Measurements from ENCODE around the gene CASTOR1. TPM values are rescaled to one million over a fixed set of nuclear protein-coding genes. Genes with fewer than 3 reads are reported as not detected.

CASTOR1 gene
- total RNA-seq, 1 experiment from 2014 or later = 16.0 TPM

DNA sequence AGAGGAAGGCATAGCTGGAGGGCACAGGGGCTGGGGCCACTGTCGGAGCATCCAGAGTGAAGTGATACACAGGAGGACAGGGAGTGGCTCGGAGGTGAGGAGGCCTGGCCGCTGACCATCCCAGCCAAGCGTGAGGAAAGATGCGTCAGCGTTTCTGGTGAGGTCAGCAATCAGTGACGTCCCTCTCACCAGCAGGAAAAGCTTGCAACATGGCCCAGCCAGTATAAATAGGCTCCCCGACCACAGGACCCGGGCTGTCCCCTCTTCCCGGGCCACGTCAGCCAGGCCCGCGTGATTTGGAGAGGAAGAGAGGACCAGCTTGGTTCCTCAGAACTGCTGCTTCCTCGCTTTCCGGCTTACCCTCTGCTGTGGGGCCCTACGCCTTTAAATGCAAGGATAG lies 18.5 kb downstream of the CASTOR1 start:
- POLR2A ChIA-PET = interaction anchor here (0.6 to 1.1 kb wide), 2 partner anchors 12 to 137 kb away, joined by 3 to 5 read pairs; no protein-coding TSS in a partner anchor
- no peaks in the 10 kb centered on the region; the same call in 1 of the 2 replicates for H3K27me3 Mint-ChIP-seq (ENCODE audit: low read depth)
- H3K9me3 Mint-ChIP-seq = no peaks in the 10 kb centered on the region
- no peak overlapping the region for H3K27ac Mint-ChIP-seq
- CTCF ChIA-PET = interaction anchor here (0.6 to 3.6 kb wide), 5 partner anchors 10 to 960 kb away, joined by 3 to 19 read pairs (median 5); partner anchors contain the start of gene CASTOR1
- DNase-seq (ENCODE audit: low spot score) = no peak
- no peaks in the 10 kb centered on the region for H3K36me3 Mint-ChIP-seq
- no peak for ATAC-seq
- 0 out of 2 replicates have a peak, but pooled peaks cover 1% of the 10 kb centered on the region for H3K4me1 Mint-ChIP-seq
- no peak overlapping the region for H3K4me3 Mint-ChIP-seq
- TF ChIP-seq ZNF232 (CRISPR knock-in tag; IDR thresholded peaks at IDR 0.05) (no peak), ESRRA (CRISPR knock-in tag; IDR thresholded peaks at IDR 0.05; ENCODE audit: borderline replicate concordance) (no peak), ZNF416 (CRISPR knock-in tag; IDR thresholded peaks at IDR 0.05) (no peak), CBFB (CRISPR knock-in tag; IDR thresholded peaks at IDR 0.05; ENCODE audit: low read depth) (no peak), MYBL2 (CRISPR knock-in tag; IDR thresholded peaks at IDR 0.05) (no peak), ZNF396 (CRISPR knock-in tag; IDR thresholded peaks at IDR 0.05; ENCODE audit: borderline replicate concordance) (no peak), PRRX2 (CRISPR knock-in tag; IDR thresholded peaks at IDR 0.05) (no peak), ELF4 (CRISPR knock-in tag; IDR thresholded peaks at IDR 0.05; ENCODE audit: low read depth) (no peak), NFYB (CRISPR knock-in tag; conservative IDR thresholded peaks at IDR 0.05; ENCODE audit: low read depth) (no peak), IRF2 (CRISPR knock-in tag; IDR thresholded peaks at IDR 0.05; ENCODE audit: borderline replicate concordance, low read depth) (no peak), GABPB1 (CRISPR knock-in tag; IDR thresholded peaks at IDR 0.05) (no peak), ZNF423 (CRISPR knock-in tag; IDR thresholded peaks at IDR 0.05) (no peak)
- TF ChIP-seq, protein P1, sequence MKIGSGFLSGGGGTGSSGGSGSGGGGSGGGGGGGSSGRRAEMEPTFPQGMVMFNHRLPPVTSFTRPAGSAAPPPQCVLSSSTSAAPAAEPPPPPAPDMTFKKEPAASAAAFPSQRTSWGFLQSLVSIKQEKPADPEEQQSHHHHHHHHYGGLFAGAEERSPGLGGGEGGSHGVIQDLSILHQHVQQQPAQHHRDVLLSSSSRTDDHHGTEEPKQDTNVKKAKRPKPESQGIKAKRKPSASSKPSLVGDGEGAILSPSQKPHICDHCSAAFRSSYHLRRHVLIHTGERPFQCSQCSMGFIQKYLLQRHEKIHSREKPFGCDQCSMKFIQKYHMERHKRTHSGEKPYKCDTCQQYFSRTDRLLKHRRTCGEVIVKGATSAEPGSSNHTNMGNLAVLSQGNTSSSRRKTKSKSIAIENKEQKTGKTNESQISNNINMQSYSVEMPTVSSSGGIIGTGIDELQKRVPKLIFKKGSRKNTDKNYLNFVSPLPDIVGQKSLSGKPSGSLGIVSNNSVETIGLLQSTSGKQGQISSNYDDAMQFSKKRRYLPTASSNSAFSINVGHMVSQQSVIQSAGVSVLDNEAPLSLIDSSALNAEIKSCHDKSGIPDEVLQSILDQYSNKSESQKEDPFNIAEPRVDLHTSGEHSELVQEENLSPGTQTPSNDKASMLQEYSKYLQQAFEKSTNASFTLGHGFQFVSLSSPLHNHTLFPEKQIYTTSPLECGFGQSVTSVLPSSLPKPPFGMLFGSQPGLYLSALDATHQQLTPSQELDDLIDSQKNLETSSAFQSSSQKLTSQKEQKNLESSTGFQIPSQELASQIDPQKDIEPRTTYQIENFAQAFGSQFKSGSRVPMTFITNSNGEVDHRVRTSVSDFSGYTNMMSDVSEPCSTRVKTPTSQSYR (CRISPR knock-in tag; IDR thresholded peaks at IDR 0.05) = no peak
- TF ChIP-seq, protein P2, sequence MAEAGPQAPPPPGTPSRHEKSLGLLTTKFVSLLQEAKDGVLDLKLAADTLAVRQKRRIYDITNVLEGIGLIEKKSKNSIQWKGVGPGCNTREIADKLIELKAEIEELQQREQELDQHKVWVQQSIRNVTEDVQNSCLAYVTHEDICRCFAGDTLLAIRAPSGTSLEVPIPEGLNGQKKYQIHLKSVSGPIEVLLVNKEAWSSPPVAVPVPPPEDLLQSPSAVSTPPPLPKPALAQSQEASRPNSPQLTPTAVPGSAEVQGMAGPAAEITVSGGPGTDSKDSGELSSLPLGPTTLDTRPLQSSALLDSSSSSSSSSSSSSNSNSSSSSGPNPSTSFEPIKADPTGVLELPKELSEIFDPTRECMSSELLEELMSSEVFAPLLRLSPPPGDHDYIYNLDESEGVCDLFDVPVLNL (CRISPR knock-in tag; IDR thresholded peaks at IDR 0.05; ENCODE audit: borderline replicate concordance, low read depth) = no peak
- TF ChIP-seq, protein P3, sequence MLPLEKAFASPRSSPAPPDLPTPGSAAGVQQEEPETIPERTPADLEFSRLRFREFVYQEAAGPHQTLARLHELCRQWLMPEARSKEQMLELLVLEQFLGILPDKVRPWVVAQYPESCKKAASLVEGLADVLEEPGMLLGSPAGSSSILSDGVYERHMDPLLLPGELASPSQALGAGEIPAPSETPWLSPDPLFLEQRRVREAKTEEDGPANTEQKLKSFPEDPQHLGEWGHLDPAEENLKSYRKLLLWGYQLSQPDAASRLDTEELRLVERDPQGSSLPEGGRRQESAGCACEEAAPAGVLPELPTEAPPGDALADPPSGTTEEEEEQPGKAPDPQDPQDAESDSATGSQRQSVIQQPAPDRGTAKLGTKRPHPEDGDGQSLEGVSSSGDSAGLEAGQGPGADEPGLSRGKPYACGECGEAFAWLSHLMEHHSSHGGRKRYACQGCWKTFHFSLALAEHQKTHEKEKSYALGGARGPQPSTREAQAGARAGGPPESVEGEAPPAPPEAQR (CRISPR knock-in tag; IDR thresholded peaks at IDR 0.05) = no peak
- TF ChIP-seq, protein P4, sequence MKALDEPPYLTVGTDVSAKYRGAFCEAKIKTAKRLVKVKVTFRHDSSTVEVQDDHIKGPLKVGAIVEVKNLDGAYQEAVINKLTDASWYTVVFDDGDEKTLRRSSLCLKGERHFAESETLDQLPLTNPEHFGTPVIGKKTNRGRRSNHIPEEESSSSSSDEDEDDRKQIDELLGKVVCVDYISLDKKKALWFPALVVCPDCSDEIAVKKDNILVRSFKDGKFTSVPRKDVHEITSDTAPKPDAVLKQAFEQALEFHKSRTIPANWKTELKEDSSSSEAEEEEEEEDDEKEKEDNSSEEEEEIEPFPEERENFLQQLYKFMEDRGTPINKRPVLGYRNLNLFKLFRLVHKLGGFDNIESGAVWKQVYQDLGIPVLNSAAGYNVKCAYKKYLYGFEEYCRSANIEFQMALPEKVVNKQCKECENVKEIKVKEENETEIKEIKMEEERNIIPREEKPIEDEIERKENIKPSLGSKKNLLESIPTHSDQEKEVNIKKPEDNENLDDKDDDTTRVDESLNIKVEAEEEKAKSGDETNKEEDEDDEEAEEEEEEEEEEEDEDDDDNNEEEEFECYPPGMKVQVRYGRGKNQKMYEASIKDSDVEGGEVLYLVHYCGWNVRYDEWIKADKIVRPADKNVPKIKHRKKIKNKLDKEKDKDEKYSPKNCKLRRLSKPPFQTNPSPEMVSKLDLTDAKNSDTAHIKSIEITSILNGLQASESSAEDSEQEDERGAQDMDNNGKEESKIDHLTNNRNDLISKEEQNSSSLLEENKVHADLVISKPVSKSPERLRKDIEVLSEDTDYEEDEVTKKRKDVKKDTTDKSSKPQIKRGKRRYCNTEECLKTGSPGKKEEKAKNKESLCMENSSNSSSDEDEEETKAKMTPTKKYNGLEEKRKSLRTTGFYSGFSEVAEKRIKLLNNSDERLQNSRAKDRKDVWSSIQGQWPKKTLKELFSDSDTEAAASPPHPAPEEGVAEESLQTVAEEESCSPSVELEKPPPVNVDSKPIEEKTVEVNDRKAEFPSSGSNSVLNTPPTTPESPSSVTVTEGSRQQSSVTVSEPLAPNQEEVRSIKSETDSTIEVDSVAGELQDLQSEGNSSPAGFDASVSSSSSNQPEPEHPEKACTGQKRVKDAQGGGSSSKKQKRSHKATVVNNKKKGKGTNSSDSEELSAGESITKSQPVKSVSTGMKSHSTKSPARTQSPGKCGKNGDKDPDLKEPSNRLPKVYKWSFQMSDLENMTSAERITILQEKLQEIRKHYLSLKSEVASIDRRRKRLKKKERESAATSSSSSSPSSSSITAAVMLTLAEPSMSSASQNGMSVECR (CRISPR knock-in tag; IDR thresholded peaks at IDR 0.05; ENCODE audit: borderline replicate concordance) = no peak
- TF ChIP-seq, protein P5, sequence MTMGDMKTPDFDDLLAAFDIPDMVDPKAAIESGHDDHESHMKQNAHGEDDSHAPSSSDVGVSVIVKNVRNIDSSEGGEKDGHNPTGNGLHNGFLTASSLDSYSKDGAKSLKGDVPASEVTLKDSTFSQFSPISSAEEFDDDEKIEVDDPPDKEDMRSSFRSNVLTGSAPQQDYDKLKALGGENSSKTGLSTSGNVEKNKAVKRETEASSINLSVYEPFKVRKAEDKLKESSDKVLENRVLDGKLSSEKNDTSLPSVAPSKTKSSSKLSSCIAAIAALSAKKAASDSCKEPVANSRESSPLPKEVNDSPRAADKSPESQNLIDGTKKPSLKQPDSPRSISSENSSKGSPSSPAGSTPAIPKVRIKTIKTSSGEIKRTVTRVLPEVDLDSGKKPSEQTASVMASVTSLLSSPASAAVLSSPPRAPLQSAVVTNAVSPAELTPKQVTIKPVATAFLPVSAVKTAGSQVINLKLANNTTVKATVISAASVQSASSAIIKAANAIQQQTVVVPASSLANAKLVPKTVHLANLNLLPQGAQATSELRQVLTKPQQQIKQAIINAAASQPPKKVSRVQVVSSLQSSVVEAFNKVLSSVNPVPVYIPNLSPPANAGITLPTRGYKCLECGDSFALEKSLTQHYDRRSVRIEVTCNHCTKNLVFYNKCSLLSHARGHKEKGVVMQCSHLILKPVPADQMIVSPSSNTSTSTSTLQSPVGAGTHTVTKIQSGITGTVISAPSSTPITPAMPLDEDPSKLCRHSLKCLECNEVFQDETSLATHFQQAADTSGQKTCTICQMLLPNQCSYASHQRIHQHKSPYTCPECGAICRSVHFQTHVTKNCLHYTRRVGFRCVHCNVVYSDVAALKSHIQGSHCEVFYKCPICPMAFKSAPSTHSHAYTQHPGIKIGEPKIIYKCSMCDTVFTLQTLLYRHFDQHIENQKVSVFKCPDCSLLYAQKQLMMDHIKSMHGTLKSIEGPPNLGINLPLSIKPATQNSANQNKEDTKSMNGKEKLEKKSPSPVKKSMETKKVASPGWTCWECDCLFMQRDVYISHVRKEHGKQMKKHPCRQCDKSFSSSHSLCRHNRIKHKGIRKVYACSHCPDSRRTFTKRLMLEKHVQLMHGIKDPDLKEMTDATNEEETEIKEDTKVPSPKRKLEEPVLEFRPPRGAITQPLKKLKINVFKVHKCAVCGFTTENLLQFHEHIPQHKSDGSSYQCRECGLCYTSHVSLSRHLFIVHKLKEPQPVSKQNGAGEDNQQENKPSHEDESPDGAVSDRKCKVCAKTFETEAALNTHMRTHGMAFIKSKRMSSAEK (CRISPR knock-in tag; IDR thresholded peaks at IDR 0.05; ENCODE audit: borderline replicate concordance) = no peak
- TF ChIP-seq, protein P6, sequence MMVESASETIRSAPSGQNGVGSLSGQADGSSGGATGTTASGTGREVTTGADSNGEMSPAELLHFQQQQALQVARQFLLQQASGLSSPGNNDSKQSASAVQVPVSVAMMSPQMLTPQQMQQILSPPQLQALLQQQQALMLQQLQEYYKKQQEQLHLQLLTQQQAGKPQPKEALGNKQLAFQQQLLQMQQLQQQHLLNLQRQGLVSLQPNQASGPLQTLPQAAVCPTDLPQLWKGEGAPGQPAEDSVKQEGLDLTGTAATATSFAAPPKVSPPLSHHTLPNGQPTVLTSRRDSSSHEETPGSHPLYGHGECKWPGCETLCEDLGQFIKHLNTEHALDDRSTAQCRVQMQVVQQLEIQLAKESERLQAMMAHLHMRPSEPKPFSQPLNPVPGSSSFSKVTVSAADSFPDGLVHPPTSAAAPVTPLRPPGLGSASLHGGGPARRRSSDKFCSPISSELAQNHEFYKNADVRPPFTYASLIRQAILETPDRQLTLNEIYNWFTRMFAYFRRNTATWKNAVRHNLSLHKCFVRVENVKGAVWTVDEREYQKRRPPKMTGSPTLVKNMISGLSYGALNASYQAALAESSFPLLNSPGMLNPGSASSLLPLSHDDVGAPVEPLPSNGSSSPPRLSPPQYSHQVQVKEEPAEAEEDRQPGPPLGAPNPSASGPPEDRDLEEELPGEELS (CRISPR knock-in tag; IDR thresholded peaks at IDR 0.05) = no peak
- TF ChIP-seq, protein P7, sequence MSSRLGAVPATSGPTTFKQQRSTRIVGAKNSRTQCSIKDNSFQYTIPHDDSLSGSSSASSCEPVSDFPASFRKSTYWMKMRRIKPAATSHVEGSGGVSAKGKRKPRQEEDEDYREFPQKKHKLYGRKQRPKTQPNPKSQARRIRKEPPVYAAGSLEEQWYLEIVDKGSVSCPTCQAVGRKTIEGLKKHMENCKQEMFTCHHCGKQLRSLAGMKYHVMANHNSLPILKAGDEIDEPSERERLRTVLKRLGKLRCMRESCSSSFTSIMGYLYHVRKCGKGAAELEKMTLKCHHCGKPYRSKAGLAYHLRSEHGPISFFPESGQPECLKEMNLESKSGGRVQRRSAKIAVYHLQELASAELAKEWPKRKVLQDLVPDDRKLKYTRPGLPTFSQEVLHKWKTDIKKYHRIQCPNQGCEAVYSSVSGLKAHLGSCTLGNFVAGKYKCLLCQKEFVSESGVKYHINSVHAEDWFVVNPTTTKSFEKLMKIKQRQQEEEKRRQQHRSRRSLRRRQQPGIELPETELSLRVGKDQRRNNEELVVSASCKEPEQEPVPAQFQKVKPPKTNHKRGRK (CRISPR knock-in tag; IDR thresholded peaks at IDR 0.05; ENCODE audit: borderline replicate concordance) = no peak
